ENCODE measurements around the gene INPP5J. TPM values are rescaled to one million over a fixed set of nuclear protein-coding genes. Genes with fewer than 3 reads are reported as not detected.

Gene INPP5J
- total and polyA plus RNA-seq, 2 experiments from 2014 or later, result 19.8 to 26.0 TPM

- TF ChIP-seq CTCF (IDR thresholded peaks at IDR 0.05; ENCODE audit: low read depth, low read length), result no peak
- H3K36me3 ChIP-seq, result no peaks in the 10 kb centered on the region
- H3K9me3 ChIP-seq (ENCODE audit: low read depth), result no peaks in the 10 kb centered on the region
- H3K27ac ChIP-seq, result no peak overlapping the region
- H3K27me3 ChIP-seq, result no peaks in the 10 kb centered on the region
- peaks cover 6% of the 10 kb centered on the region for H3K4me1 ChIP-seq (ENCODE audit: low read depth)
- DNase-seq (ENCODE audit: low read depth in 1 of 2, low spot score in 1 of 2), result no peak
- no peak overlapping the region for H3K4me3 ChIP-seq
Measured at GRCh38 chr22:31143537-31143936, 20.8 kb downstream of the INPP5J start.

GRCh38 chr22:31144223-31144622 is 21.5 kb downstream of the INPP5J start:
- Histone ChIP-seq H3K9me3 (ENCODE audit: low read depth) (no peaks in the 10 kb centered on the region), H3K36me3 (no peaks in the 10 kb centered on the region), H3K4me1 (ENCODE audit: low read depth) (peaks cover 6% of the 10 kb centered on the region), H3K27me3 (no peaks in the 10 kb centered on the region), H3K27ac (no peak overlapping the region), H3K4me3 (no peak overlapping the region)
- peak in 1 of 2 donors; percentile 20 for DNase-seq (ENCODE audit: low read depth in 1 of 2, low spot score in 1 of 2)
- TF ChIP-seq CTCF (IDR thresholded peaks at IDR 0.05; ENCODE audit: low read depth, low read length), result no peak

GRCh38 chr22:31148488-31148887 is 25.7 kb downstream of the INPP5J start:
- no peaks in the 10 kb centered on the region for H3K9me3 ChIP-seq (ENCODE audit: low read depth)
- peak in 1 of 2 donors; percentile 65 for DNase-seq (ENCODE audit: low read depth in 1 of 2, low spot score in 1 of 2)
- TF ChIP-seq CTCF (IDR thresholded peaks at IDR 0.05; ENCODE audit: low read depth, low read length), result no peak
- H3K4me3 ChIP-seq, result no peak overlapping the region
- H3K36me3 ChIP-seq, result no peaks in the 10 kb centered on the region
- no peaks in the 10 kb centered on the region for H3K27me3 ChIP-seq
- H3K27ac ChIP-seq, result no peak overlapping the region
- H3K4me1 ChIP-seq (ENCODE audit: low read depth), result no peaks in the 10 kb centered on the region

GRCh38 chr22:31148953-31149627 is 26.3 kb downstream of the INPP5J start:
- Histone ChIP-seq H3K9me3 (ENCODE audit: low read depth) (no peaks in the 10 kb centered on the region), H3K36me3 (no peaks in the 10 kb centered on the region), H3K4me3 (no peak overlapping the region), H3K4me1 (ENCODE audit: low read depth) (no peaks in the 10 kb centered on the region), H3K27ac (no peak overlapping the region), H3K27me3 (no peaks in the 10 kb centered on the region)
- peak; percentile 89 for DNase-seq (ENCODE audit: low read depth in 1 of 2, low spot score in 1 of 2)
- peak; percentile 99 for TF ChIP-seq CTCF (IDR thresholded peaks at IDR 0.05; ENCODE audit: low read depth, low read length)

GRCh38 chr22:31150615-31151014 is 27.8 kb downstream of the INPP5J start:
- H3K27me3 ChIP-seq, result peaks cover 10% of the 10 kb centered on the region
- TF ChIP-seq CTCF (IDR thresholded peaks at IDR 0.05; ENCODE audit: low read depth, low read length), result peak; percentile 41

More at GRCh38 chr22:31150615-31151014, 27.8 kb downstream of the INPP5J start:
- no peaks in the 10 kb centered on the region for H3K9me3 ChIP-seq (ENCODE audit: low read depth)
- H3K4me3 ChIP-seq, result no peak overlapping the region
- peak in 1 of 2 donors; percentile 15 for DNase-seq (ENCODE audit: low read depth in 1 of 2, low spot score in 1 of 2)
- H3K4me1 ChIP-seq (ENCODE audit: low read depth), result no peaks in the 10 kb centered on the region
- no peak overlapping the region for H3K27ac ChIP-seq
- H3K36me3 ChIP-seq, result no peaks in the 10 kb centered on the region

All from cardiac muscle cell (in vitro differentiated cells and primary cell).